ENCODE data around the gene HAUS7.

HAUS7 gene

DNA sequence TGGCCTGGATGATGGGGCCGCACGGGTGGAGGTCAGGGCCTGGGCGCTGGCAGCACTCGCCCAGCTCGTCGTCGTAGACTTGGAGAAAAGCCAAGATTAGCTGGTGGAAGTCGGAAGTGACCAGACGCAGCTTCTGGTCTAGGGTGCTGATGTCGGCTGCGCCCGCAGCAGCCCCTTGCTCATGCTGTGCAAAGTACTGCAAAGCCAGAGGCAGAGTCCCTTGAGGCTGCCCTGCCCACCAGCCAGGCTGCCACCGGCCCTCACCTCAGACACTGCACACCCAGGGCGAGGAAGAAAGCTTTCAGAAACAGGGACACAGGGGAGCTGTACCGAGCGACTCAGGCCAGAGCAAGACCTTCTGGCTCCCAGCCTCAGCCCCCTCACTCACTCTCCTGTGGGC is 14.8 kb downstream of the HAUS7 start:
- no peak for DNase-seq (ENCODE audit: low read depth)

DNA sequence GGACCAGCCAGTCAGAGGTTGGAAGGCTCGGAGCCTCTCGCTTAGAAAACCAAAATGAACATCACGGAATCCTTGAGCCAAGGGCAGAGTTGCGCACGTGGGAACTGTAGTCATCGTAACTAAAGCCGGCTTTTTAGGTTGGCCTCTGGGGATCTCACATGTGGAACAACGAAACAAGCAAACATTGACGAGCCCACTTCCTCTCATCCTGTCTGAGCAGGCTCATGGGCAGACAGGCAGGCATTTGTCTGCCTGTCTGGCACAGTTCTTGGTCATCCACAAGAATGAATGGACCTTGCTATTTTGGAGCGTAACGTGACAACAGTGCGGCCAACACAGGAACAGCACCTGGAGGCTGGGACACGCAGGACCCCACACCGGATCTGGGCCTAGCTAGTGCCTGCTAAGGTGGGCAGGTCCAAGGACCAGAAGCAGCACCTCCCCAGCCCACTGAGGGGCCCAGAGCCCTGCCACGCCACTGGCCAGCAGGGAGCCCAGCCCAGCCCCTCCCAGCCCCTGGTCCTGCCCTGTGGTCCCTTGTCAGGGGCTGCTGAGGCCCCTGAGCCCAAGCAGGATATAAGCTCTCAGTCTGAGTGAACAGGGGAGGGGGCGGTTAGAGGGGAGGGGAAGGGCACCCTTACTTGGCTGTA is 15.3 kb downstream of the HAUS7 start:
- DNase-seq (ENCODE audit: low read depth): no peak

DNA sequence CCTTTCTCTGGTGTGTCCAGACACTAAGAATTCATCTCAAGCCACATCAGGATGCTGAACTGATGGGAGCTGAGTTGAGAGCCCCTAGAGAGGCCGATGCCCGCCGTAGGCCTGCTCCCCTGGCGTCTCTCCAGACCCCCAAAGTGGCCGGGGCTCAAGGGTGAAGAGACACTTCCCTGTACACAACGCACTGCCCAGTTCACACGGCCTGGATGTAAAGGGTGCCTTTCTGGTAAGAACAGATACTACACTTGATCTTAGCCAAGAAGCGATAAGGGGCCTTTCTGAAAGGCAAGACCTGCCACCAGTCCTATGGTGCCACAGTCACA is 19.5 kb downstream of the HAUS7 start:
- no peak for DNase-seq (ENCODE audit: low read depth)

DNA sequence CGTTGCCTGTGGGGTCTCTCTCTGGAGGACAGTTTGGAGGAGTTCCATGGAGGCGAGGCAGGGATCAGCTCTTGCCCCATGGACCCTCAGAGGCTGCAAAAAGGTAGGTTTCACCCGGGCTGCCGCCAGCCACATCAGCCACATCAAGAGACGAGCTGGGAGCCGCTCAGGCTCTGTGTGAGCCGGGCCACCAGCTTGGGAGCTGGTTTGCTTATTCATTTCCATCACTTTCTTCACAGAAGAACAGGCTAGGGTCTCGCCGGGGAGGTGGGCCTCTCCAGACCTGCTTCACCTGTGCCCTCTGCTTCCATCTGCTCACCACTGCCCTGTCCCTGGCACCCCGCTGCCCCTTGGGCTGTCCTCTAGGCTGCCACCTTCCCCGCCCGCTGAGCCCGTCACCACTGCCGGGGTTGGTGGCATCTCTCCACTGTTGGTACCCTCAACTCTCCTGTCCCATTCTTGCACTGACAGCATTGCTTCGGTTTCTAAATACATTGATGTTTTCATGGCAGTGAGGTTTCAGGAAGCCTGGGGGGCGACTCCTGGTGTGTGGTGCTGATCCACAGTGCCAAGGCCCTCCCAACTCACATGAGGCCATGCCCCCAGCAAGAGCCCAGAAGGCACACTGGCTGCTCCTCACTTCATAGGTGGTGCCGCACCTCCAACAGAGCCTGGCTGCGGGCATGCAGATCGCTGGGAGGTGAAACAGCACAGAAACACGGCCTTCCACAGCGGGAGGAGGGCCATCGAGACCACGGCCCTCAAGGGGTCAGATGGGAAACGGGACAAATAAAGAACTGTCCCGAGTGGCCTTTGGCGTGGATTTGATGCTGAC is 20.0 kb downstream of the HAUS7 start:
- no peak for DNase-seq (ENCODE audit: low read depth)

DNA sequence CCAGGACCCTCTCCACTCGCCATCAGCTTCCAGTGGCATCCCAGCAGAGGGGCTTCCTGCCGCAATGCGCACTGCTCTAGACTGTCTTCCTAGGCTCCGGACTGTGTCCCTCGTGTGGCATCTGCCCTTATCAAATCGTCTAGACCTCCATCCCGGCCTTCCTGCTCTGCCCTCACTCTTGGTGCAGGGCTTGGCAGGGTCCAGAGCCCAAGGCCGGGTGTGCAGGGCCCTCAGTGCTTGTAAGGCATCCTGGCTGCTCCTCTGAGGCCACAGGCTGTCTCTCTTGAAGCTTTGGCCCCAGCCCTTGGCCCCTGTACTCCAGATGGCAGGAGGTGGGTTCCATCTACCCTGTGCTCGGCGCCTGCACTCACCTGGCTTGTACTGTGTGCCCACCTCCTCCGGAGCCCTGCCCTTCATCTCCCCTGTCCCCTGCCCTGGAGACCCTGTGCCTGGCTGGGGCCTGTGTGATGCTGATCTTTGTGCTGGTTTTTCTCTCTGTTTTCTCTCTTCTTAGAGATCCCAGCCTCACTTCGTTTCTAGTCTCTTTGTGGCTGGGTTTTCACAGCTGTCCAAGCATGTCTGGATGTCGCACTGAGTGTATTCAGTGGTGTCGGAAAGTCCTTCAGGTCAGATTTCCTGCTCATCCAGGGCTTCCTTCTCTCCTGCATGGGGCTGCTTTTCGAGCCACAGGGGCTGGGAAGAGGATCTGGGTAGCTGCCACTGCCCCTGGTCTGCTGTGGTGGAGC is 20.8 kb downstream of the HAUS7 start:
- DNase-seq (ENCODE audit: low read depth): no peak

DNA sequence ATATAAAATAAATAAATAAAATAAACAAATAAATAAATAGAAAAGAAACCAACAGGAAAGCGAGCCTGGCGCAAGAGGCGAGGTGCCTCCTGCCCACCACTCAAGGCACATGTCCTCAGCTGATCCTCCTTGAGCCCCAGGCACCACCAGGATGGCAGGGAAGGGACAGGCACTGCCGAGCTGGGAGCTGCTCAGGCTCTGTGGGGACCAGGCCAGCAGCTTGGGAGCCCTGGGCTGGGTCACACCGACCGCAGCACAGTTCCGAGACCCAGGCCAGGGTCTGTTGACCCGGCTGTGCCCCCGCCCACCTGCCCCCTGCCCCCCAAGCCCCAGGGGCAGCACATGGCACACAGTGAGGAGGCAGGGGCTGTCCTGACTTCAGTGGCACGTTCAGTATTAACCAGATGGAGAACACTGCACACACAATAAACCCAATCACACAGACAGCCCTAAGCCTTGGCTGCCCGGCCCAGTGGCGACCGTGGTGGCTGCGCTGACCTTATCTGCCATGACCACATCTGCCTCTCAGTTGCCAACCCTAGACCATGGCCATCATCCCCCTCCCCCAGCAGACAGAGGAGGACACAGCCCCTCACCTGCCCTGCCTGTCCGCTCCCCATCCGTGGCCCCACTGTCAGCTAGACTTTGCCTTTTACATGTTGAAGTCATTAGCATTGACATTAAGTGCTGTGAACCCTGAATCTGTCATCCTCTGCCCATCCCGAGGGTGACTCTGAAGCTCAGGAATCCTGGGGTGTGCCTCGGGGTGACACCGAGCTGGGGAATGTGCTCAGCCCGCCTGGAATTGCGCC is 21.6 kb downstream of the HAUS7 start:
- no peak for DNase-seq (ENCODE audit: low read depth)

DNA sequence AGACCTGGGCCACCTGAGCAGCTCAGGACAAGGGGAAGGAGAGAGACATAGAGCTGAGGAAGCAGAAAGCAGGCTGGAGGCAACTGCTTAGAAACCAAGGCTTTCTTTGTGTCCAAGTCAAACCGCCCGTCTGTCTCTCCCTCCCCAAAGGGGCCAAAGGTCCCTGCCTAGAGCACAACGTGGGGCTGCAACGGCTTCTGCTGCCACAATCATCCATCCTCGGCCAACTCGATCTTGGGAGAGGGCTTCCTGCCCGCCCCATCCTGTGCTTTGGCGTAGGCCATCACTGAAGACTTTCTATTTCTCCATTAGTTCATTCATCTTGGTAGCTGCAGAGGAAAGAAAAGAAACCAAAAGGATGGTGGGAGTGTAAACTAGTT is 22.8 kb downstream of the HAUS7 start:
- DNase-seq (ENCODE audit: low read depth): no peak

DNA sequence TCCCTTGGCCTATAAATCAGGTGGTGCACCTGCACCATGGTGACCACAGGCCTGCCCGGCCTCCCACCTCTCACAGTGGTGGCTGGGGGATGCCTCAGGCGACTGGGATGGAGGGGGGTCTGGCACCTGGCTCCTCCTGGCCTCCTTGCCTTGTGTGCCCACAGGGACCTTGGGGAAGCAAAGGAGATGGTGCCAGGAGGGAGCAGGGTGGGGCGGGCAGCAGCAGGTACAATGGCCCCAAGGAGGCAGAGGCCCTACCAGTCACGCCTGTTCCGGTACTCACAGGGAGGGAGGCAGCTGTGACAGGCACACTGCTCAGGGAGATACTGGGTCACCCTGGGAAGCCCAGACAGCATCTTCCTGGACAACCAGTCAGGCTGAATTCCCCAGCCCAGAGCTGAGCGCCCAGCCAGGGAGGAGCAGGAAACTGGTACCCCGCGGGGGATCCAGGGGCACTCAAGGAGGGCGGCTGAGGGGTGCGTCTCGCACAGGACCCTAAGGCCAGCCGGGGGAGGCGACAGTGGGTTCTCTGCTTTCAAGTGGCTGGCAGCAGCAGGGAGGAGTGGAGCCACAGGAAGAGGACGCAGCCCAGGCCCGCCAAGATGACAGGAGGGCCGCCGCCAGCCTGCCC is 23.3 kb downstream of the HAUS7 start:
- DNase-seq (ENCODE audit: low read depth): no peak

DNA sequence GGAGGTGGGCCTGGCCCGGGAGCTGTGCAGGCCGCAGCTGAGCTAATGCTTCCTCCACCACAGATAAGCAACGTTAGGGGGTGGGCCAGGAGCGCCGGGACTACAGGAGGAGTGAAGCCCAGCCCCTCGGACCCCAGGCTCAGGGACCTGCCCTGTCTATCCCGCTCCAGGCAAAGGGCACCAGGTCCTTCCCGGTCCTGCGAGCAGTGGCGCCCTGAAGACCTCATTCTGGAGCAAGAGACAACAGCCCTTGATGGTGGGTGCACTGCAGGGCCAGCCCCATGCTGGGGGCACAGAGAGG is 23.8 kb downstream of the HAUS7 start:
- DNase-seq (ENCODE audit: low read depth): no peak

DNA sequence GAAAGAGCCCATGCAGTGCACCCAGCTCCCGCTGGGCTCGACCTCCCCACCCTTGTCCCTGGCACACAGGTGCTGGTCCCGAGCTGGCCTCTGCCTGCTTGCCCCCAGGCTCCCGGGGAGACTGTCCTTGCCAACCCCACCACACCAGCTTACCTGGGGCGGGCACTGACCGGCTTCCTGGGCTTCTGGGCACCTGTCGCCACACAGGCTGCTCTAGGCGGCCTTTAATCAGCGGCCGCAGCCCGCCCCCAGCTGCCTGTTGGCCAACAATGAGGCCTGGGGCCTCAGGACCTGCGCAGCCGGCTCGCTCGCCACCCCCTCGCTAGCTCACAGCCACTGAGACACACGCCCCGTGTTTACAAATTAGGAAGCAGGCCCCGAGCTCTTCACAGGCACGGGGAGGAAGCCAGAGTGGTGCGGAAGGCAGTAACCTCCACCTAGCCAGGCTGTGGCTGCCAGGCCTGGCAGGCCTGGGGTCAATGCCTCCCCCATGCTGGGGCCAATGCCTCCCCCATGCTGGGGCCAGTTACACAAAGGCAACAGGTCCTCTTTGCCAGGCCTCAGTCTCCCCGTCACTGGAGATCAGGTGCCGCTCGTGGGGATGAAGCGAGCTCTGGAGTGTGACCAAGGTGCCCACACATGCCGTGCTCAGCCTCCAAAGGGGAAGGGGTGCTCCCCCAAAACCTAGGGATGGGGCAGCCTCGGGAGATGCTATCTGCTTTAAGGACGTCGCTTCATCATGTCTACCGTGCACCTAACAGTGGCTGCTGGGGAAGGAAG is 24.3 kb downstream of the HAUS7 start, which contains the start of gene TREX2:
Gene TREX2, minus strand, starts transcription at position 201 of the 780 bp plus-strand sequence. CDS start 626 bp downstream, outside the sequence.
- DNase-seq (ENCODE audit: low read depth): no peak

DNA sequence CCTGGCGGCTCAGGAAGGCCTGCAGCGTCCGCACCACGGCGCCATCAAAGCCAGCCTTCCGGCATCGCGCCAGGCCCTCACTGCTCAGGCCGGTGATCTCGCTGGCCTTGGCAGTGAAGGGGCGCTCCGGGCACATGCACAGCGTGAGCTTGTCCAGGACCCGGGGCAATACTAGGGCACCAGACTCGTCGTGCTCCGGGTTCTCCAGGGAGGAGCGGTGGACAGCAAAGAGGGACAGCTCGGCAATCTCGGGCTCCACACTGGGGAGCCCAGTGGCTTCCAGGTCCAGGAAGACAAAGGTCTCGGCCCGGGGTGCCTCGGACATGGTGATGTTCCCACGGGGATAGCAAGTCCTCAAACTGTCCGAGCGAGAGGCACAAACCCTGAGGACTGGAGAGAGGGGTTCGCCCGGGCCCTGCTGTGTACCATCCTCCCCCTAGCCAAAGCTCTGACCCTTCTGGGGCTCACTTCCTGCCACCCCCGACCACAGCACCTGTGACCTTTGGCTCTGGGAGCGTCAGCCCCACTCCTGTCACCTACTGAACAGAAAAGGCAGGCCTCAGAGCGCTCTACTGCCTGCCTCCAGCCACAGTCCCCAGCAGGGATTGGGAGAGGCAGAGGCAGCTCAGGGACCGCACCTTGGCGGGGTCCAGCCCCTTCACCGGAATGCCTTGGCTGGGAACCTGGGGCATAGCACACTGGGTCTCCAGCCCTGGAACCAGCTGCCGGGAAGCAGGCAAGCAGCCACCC is 25.1 kb downstream of the HAUS7 start:
- DNase-seq (ENCODE audit: low read depth): no peak

DNA sequence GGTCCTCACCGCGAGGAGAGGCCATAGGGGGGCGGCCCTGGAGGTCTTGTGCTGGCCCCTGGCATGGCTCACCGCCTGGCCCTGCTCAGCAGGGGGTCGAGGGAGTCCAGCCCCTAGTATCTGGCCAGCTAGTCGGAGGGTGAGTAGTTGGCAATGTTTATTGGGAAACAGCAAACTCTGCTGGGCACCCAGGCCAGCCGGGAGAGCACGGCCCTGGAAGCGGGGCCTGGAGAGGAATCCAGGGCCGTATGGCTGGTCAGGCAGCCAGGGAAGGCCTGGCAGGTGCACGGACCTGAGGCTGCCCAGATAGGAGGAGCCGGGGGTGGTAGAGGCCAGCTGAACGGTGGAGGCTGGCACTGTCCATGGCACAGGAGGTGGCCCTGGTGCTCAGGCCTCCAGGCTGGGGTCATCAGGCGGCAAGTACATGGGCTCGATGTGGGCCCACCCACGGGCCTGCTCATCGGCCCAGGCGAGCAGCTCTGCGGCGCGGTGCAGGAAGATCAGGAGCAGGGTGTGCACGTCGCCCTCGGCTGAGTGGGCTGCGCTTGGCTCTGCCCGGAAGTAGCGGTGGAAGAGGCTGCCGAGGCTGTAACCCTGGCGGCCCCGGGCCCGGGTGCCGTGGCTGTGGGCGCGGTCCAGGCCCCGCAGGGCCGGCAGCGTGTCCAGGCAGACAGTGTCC is 25.9 kb downstream of the HAUS7 start:
- DNase-seq (ENCODE audit: low read depth): no peak

DNA sequence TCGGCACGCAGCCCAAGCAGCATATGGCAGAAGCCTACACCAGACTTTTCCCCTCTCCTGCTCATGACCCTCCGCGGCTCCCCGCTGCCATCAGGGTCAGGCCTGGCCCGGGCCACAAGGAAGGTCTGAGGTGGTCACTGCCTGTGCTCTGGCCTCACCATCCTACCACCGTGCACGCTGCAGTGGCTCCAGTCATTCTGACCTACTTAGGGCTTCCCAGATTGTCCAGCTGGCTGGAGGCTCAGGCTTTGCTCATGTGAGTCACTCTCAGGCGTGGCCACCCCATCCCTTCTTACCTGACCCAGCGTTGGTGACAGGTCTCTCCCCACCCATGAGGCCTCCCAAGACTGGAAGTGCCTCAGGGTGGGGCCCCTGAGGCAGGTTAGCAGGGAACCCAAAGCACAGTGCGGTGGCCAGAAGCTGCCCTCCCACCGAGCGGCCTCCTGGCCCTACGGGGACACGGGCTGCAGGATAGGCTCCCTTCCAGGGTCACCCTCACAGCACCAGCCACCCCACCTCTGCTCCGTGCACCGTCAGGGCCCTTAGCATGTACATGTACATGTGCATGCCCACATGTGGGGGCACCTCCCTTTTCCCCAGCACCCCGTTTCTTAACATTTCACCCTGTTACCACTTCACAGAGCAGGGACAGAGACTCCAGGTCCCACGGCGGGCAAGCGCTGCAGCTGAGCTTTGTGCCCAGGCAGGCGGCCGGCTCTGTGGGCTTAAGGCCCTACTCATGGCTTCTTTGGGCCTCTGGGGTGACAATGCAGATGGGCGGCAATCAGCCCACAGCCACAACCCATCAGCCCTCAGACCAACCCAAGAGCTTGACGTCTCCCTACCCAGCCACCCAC is 26.7 kb downstream of the HAUS7 start:
- DNase-seq (ENCODE audit: low read depth): no peak

DNA sequence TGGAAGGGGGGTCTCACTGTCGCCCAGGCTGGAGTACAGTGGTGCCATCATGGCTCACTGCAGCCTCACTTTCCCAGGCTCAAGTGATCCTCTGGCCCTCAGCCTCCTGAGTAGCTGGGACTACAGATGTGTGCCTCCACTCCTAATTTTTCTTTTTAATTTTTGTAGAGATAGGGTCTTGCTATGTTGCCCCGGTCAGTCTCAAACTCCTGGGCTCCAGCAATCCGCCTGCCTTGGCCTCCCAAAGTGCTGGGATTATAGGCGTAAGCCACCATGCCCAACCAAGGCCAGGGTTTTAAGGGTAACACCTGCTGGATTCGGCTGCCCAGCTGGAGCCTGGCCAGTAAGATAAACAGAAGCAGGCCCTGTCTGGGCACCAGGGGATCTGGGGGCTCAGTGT is 27.9 kb downstream of the HAUS7 start:
- no peak for DNase-seq (ENCODE audit: low read depth)

DNA sequence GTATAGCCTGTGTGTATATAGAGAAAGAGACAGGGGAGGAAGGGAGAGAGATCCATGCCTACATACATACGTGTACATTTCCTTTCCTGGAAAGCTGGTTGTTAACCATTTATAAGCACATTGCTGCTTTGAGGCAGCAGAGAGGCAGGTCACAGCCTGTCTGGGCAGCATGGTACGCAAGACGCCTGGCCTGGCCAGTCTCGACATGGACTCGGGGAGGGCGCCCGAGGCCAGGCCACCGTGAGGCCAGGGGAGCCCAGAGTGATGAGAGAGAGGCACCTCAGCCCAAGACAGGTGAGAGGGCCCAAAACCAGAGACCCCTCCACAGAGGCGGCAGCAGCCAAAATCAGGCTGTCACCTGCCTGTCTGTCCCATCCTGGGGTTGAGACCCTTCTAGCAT is 28.4 kb downstream of the HAUS7 start:
- no peak for DNase-seq (ENCODE audit: low read depth)

DNA sequence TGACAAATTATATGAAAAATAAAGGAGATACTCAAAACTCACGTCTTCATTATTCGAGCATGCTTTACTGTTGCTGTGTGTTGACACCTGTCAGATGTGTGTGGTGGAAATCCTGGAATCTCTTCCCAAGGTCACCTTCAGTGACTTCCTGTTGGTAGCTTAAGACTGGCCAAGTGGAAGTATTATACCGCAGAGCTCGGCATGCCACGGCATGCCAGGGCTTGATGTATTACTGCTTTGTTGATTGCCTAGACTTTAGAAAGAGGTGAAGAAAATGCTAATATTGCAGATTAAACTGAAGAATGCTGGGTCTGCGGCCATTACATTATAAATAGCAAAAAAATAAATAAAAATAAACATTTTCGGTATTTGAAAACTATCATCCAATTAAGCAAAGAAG is 29.1 kb downstream of the HAUS7 start:
- DNase-seq (ENCODE audit: low read depth): no peak

DNA sequence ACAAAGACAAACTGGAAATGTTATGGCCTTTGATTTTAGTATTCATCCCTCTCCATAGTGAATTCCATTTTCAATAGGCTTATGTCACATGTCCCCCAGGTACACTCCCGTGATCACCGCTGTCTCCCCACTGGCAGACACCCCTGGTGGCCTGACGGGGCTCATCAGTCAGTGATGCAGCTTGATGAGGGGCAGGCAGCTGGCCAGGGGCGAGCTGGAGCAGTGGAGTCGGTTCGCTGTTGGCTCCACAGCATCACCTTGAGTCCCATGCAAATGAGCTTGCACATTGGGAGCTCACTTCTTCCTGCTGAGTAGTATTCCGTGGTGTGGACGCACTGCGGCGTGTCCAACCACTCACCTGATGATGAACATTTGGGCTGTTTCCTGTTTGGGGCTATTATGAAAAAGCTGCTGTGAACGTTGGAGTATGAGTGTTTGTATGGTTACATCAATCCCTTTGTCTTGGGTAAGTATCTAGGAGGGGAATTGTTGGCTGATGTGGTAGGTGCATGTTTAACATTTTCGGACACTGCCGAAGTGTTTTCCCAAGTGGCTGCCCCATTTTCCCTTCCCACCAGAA is 29.7 kb downstream of the HAUS7 start:
- DNase-seq (ENCODE audit: low read depth): no peak

DNA sequence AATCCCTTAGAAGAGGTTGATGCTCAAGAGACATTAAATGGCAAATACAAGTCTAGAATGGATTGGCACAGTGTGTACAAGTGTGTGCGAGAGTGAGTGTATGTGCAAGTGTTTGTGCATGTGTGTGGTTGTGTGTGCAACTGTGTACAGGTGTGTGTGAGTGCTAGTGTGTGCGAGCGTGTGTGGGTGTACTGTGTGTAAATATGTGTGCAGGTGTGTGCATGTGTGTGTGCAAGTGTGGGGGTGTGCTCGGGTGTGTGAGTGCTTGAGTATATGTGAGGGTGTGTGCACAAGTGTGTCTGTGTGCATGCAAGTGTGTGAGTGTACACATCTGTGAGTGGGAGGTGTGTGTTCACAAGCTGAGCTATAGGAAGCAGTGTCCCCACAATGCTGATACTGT is 30.4 kb downstream of the HAUS7 start:
- no peak for DNase-seq (ENCODE audit: low read depth)

DNA sequence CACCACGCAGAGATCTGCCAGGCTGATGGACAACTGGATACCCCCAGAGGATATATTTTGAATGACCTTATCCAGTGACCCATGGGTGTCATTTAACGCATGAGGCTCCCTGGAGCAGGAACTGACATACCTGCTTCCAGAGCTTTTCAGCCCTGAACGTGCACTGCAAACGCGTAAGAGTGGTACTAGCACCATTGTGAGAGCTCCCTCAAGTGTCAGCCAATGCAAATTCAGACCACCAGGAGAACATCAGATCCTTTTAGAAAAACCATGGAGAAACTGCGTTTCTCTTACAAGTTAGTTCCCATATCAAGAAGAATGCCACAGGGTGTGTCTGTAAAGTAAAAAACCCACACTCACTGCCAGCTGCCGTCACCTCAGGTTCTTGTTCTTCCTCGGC is 31.8 kb downstream of the HAUS7 start:
- DNase-seq (ENCODE audit: low read depth): no peak
